CD14-positive monocyte (primary cell): ENCODE measurements around the gene STARD10. TPM values are rescaled to one million over a fixed set of nuclear protein-coding genes. Genes with fewer than 3 reads are reported as not detected.

ENCODE experiments used
- DNase-seq, 3 donors: peaks; one replicate each; pipeline ENCODE4 v3.0.0-alpha.2; 2011 to 2022
- H2AFZ ChIP-seq: 2 replicates; pipeline ENCODE4 v1.6.0; 2012; ENCODE audit warnings: mild to moderate bottlenecking, low read depth, low read length, inconsistent platforms; ENCODE audit not compliant: insufficient read depth, poor library complexity, severe bottlenecking
- H3K27ac ChIP-seq, 2 donors: 1 replicate in 1 of 2; 2 replicates in 1 of 2; pipeline ENCODE4 v1.5.1; 2012 to 2013; ENCODE audit warnings: low read length in 2 of 2, control low read depth in 1 of 2, inconsistent platforms in 1 of 2, low read depth in 1 of 2, mild to moderate bottlenecking in 1 of 2
- H3K27me3 ChIP-seq, 2 donors: one replicate each; pipeline versions ENCODE4 v1.6.0 to v1.6.1; 2011 to 2013; ENCODE audit warnings: low read length in 2 of 2; ENCODE audit not compliant: control insufficient read depth in 2 of 2, insufficient read depth in 2 of 2
- H3K36me3 ChIP-seq, 2 donors: replicated peaks in 1 of 2; 1 replicate in 1 of 2; 2 replicates in 1 of 2; pipeline versions ENCODE4 v1.5.1 to v1.6.1; 2012 to 2013; ENCODE audit warnings: low read length in 2 of 2, control low read depth in 1 of 2, inconsistent platforms in 1 of 2, mild to moderate bottlenecking in 1 of 2; ENCODE audit not compliant: insufficient read depth in 2 of 2, control insufficient read depth in 1 of 2
- H3K4me1 ChIP-seq, 2 donors: 1 replicate in 1 of 2; 2 replicates in 1 of 2; pipeline versions ENCODE4 v1.5.1 to v1.6.1; 2012 to 2013; ENCODE audit warnings: low read length in 2 of 2, control low read depth in 1 of 2, inconsistent platforms in 1 of 2, mild to moderate bottlenecking in 1 of 2, moderate library complexity in 1 of 2; ENCODE audit not compliant: insufficient read depth in 2 of 2, control insufficient read depth in 1 of 2
- H3K4me2 ChIP-seq: replicated peaks from 2 replicates; pipeline ENCODE3; 2012; ENCODE audit warnings: low read length, moderate library complexity, mild to moderate bottlenecking; ENCODE audit not compliant: poor library complexity, severe bottlenecking; ENCODE audit errors: extremely low read depth
- H3K4me3 ChIP-seq, 3 experiments: fragments of 200-600 bp in 1 of 3; sonication (generic) in 1 of 3; replicated peaks in 1 of 3; 1 replicate in 2 of 3; 2 replicates in 1 of 3; pipeline ENCODE4 v1.5.1; 2011 to 2013; ENCODE audit warnings: low read length in 3 of 3, mild to moderate bottlenecking in 3 of 3, control low read depth in 2 of 3, low read depth in 2 of 3, inconsistent platforms in 1 of 3, moderate library complexity in 1 of 3
- H3K79me2 ChIP-seq: 2 replicates; pipeline ENCODE4 v1.6.0; 2012; ENCODE audit warnings: mild to moderate bottlenecking, control low read depth, inconsistent platforms, low read length, moderate library complexity; ENCODE audit not compliant: insufficient read depth
- H3K9ac ChIP-seq: 2 replicates; pipeline ENCODE4 v1.6.0; 2017; ENCODE audit warnings: low read length, mild to moderate bottlenecking; ENCODE audit not compliant: insufficient read depth, poor library complexity, severe bottlenecking
- H3K9me3 ChIP-seq, 2 donors: replicated peaks in 1 of 2; 1 replicate in 1 of 2; 2 replicates in 1 of 2; pipeline versions ENCODE4 v1.5.1 to v1.6.1; 2012 to 2013; ENCODE audit warnings: low read length in 2 of 2, control low read depth in 1 of 2; ENCODE audit not compliant: control insufficient read depth in 1 of 2, insufficient read depth in 1 of 2
- H4K20me1 ChIP-seq: 2 replicates; pipeline ENCODE4 v1.6.0; 2012; ENCODE audit warnings: mild to moderate bottlenecking, low read length, control low read depth, moderate library complexity; ENCODE audit not compliant: insufficient read depth
- H3K27ac Mint-ChIP-seq, 7 donors: one replicate each; pipeline ENCODE4 v1.8.0; 2020; ENCODE audit warnings: mild to moderate bottlenecking in 7 of 7, mixed read lengths in 7 of 7, moderate library complexity in 6 of 7, inconsistent platforms in 2 of 7
- H3K27me3 Mint-ChIP-seq, 3 donors: one replicate each; pipeline ENCODE4 v1.8.0; 2021 to 2022; ENCODE audit warnings: low read depth in 3 of 3, mild to moderate bottlenecking in 3 of 3, mixed read lengths in 3 of 3, moderate library complexity in 3 of 3, inconsistent platforms in 1 of 3
- H3K36me3 Mint-ChIP-seq, 2 donors: one replicate each; pipeline ENCODE4 v1.8.0; 2020; ENCODE audit warnings: mixed read lengths in 2 of 2, inconsistent platforms in 1 of 2, mild to moderate bottlenecking in 1 of 2
- H3K4me1 Mint-ChIP-seq: one replicate; pipeline ENCODE4 v1.8.0; 2020; ENCODE audit warnings: mild to moderate bottlenecking, mixed read lengths
- H3K4me3 Mint-ChIP-seq, 2 donors: one replicate each; pipeline ENCODE4 v1.8.0; 2020; ENCODE audit warnings: mild to moderate bottlenecking in 2 of 2, mixed read lengths in 2 of 2, moderate library complexity in 1 of 2
- H3K9me3 Mint-ChIP-seq, 7 donors: one replicate each; pipeline ENCODE4 v1.8.0; 2020 to 2022; ENCODE audit warnings: mixed read lengths in 7 of 7, mild to moderate bottlenecking in 6 of 7, moderate library complexity in 6 of 7, inconsistent platforms in 2 of 7
- CTCF ChIP-seq: fragments of 200-600 bp; IDR thresholded peaks from one replicate; pipeline ENCODE4 v1.8.0; 2022; ENCODE audit warnings: antibody characterized with exemption, mild to moderate bottlenecking
- WGBS: methylation state at CpG from one replicate; pipeline ENCODE4 v1.1.5; 2013; ENCODE audit warnings: missing lambda C conversion rate; ENCODE audit not compliant: insufficient coverage; 5-methylcytosine and 5-hydroxymethylcytosine counted together
- intact Hi-C, 2 donors: fragments of 100-400 bp; cut with micrococcal nuclease; formaldehyde crosslinking; loops; one replicate each; pipeline versions ENCODE4 v1.15.0 to v1.15.1; 2023
- polyA plus RNA-seq, 3 donors: library from polyadenylated mRNA; depleted of rRNA in 1 of 3; unstranded in 2 of 3; stranded (reverse) in 1 of 3; fragments of 300-500 nt in 2 of 3; fragments of >200 nt in 1 of 3; fragmentation: Illumina TruSeq in 2 of 3; gene quantifications; 1 replicate in 2 of 3; 2 replicates in 1 of 3; pipeline ENCODE4 v1.2.3, GENCODE V29; 2012 to 2021

STARD10 gene
- polyA plus RNA-seq, 3 donors: 13.6 to 18.7 (median 15.4) TPM

GRCh38 chr11:72777755-72778278, 16.0 kb downstream of the STARD10 start:
- H3K9ac ChIP-seq: no peak overlapping the region
- no peak overlapping the region for H3K4me3 Mint-ChIP-seq
- no peak overlapping the region for H3K27ac Mint-ChIP-seq
- peaks cover 3 to 29% of the 10 kb centered on the region in 2 donors for H3K27me3 ChIP-seq
- no peak overlapping the region for H3K27ac ChIP-seq
- 95% methylated on average over 4 of the region's 5 CpGs for WGBS
- intact Hi-C loops: no loop called here
- no peak overlapping the region for H2AFZ ChIP-seq
- no peak overlapping the region for H3K4me2 ChIP-seq
- no peaks in the 10 kb centered on the region for H3K79me2 ChIP-seq
- no peak overlapping the region for H3K4me3 ChIP-seq
- H3K4me1 ChIP-seq: peaks cover 28 to 40% of the 10 kb centered on the region in 2 donors
- no peak for TF ChIP-seq CTCF
- H4K20me1 ChIP-seq: peaks cover 16% of the 10 kb centered on the region
- no peaks in the 10 kb centered on the region for H3K36me3 ChIP-seq
- peaks cover 8 to 24% of the 10 kb centered on the region in 2 donors for H3K36me3 Mint-ChIP-seq
- H3K9me3 Mint-ChIP-seq: peaks cover 0 to 2% (median 0%) of the 10 kb centered on the region in 7 donors
- no peak for DNase-seq
- H3K9me3 ChIP-seq: no peaks in the 10 kb centered on the region
- H3K4me1 Mint-ChIP-seq: peaks cover 43% of the 10 kb centered on the region
- peaks cover 27 to 36% (median 32%) of the 10 kb centered on the region in 3 donors for H3K27me3 Mint-ChIP-seq

- peaks cover 36% of the 10 kb centered on the region for H3K4me1 Mint-ChIP-seq
- peaks cover 16% of the 10 kb centered on the region for H4K20me1 ChIP-seq
- H3K27me3 ChIP-seq: peaks cover 3 to 22% of the 10 kb centered on the region in 2 donors
- peaks cover 7 to 22% of the 10 kb centered on the region in 2 donors for H3K36me3 Mint-ChIP-seq
- H2AFZ ChIP-seq: no peak overlapping the region
- peak overlapping the region in 1 of 7 donors; percentile 25 for H3K27ac Mint-ChIP-seq
- intact Hi-C loops: no loop called here
- no peaks in the 10 kb centered on the region for H3K79me2 ChIP-seq
- 96% methylated on average over 6 of the region's 7 CpGs for WGBS
- no peaks in the 10 kb centered on the region for H3K36me3 ChIP-seq
- no peak for TF ChIP-seq CTCF
- no peak overlapping the region for H3K9ac ChIP-seq
- DNase-seq: peak in 1 of 3 donors; percentile 34
- H3K27me3 Mint-ChIP-seq: peaks cover 22 to 33% (median 29%) of the 10 kb centered on the region in 3 donors
- no peak overlapping the region for H3K27ac ChIP-seq
- H3K9me3 Mint-ChIP-seq: peaks cover 0 to 2% (median 0%) of the 10 kb centered on the region in 7 donors
- H3K9me3 ChIP-seq: no peaks in the 10 kb centered on the region
- peak overlapping the region in 1 of 2 donors; percentile 55 for H3K4me3 Mint-ChIP-seq
- peak overlapping the region; percentile 16 for H3K4me2 ChIP-seq
- peaks cover 25 to 34% of the 10 kb centered on the region in 2 donors for H3K4me1 ChIP-seq
- H3K4me3 ChIP-seq: no peak overlapping the region
Measured at GRCh38 chr11:72776844-72777754, 16.7 kb downstream of the STARD10 start.
